ENCODE measurements around the gene APLF.

DNA sequence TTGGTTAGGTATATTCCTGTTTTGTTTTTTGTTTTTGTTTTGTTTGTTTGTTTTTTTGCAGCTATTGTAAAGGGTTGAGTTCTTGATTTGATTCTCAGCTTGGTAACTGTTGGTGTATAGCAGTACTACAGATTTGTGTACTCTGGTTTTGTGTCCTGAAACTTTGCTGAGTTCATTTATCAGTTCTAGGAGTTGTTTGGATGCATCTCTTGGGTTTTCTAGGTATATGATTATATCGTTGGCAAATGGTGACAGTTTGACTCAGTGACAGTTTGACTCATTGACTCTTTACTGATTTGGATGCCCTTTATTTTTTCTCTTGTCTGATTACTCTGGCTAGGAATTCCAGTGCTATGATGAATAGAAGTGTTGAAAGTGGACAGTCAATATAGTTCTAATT lies 53.7 kb downstream of the APLF start:
- TF ChIP-seq EP300 (IDR thresholded peaks at IDR 0.05), result no peak
- TF ChIP-seq, protein P1, sequence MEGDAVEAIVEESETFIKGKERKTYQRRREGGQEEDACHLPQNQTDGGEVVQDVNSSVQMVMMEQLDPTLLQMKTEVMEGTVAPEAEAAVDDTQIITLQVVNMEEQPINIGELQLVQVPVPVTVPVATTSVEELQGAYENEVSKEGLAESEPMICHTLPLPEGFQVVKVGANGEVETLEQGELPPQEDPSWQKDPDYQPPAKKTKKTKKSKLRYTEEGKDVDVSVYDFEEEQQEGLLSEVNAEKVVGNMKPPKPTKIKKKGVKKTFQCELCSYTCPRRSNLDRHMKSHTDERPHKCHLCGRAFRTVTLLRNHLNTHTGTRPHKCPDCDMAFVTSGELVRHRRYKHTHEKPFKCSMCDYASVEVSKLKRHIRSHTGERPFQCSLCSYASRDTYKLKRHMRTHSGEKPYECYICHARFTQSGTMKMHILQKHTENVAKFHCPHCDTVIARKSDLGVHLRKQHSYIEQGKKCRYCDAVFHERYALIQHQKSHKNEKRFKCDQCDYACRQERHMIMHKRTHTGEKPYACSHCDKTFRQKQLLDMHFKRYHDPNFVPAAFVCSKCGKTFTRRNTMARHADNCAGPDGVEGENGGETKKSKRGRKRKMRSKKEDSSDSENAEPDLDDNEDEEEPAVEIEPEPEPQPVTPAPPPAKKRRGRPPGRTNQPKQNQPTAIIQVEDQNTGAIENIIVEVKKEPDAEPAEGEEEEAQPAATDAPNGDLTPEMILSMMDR (IDR thresholded peaks at IDR 0.05), result no peak
- TF ChIP-seq POLR2A (IDR thresholded peaks at IDR 0.05), result no peak

All from tibial nerve (tissue), 4 donors.